Mesenteric fat pad (tissue), 1 donor: ENCODE measurements around the gene SEPTIN7. TPM values are rescaled to one million over a fixed set of nuclear protein-coding genes. Genes with fewer than 3 reads are reported as not detected.
"Not testable (repeated sequence)": the region's sequence is repeated elsewhere in the genome, so short reads cannot be mapped to it uniquely, and the experiment has no call there.

Experiments used
- DNase-seq: peaks from one replicate; pipeline ENCODE4 v3.0.0-alpha.2; 2020; ENCODE audit warnings: low spot score
- long read RNA-seq: library from polyadenylated mRNA; unstranded; transcript quantifications from one replicate; pipeline ENCODE4 v2.0.0, GENCODE V29; 2020
- total RNA-seq: library from RNA; stranded (reverse); fragmentation: NEBNext Ultra II Directional; extraction: Animal tissue kit (Norgen Biotek cat#: 25700); gene quantifications from one replicate; pipeline ENCODE4 v1.2.1, GENCODE V29; 2021
- donor health status: DM: yes; HTN: yes; CAD: no.

SEPTIN7 gene
- 195 TPM for total RNA-seq
- long read RNA-seq, full-length matches to known transcripts, result 177 of 260 reads
- long read RNA-seq, partial matches to known transcripts, result 44 of 260 reads
- long read RNA-seq, other reads (novel, unspliced or antisense), result 39 of 260 reads

DNA sequence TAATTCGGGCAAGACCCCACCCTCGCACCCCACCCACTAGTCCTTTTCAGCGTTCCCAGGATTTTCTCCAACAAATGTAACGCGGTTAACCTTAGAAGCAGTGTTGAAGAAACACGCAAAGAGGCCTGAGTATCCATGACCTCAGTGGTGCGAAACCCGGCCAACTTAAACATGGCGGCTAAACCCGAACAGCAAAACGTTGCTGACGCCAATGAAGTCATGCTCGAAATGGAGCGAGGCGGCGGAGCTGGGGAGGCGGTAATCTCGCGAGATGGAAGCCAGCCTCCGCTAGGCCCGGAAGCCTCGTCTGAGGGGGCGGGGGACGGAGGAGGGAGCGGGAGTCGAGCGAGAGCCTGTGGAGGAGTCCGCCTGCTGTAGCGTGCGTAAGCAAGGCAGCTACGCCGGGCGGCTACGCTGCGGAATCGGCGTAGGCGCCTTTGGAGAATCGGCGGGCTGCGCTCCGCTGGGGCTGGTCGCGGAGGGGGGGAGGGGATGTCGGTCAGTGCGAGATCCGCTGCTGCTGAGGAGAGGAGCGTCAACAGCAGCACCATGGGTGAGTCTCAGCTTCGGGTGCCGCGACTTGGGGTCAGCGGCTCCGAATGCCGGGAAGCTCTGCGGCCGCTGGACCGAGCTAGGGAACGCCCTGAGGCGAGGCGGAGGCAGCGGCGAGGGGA lies at the start of gene SEPTIN7:
Gene SEPTIN7 (plus strand): TSS at position 340 of the 674 bp plus-strand sequence. CDS start 153 bp downstream, at position 493.
- peak; percentile 99 for DNase-seq

DNA sequence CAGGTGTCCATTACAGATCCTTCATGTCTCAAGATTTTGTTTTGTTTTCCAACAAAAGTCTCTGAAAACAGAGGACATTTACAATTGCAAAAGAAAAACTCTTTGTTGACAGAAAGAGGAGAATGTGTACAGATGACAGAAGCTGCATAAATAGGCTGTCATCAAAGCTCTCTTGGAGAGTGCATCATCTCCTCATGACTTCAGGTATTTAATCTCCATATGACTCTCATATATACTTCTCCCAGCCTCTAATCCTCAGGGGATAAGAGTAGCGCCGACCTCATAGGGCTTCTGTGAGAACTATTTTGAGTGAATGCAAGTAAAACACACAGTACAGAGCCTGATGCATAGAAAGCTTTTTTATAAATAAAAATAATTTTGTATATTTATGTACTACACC lies 48.1 kb upstream of the SEPTIN7 start:
- no peak for DNase-seq

DNA sequence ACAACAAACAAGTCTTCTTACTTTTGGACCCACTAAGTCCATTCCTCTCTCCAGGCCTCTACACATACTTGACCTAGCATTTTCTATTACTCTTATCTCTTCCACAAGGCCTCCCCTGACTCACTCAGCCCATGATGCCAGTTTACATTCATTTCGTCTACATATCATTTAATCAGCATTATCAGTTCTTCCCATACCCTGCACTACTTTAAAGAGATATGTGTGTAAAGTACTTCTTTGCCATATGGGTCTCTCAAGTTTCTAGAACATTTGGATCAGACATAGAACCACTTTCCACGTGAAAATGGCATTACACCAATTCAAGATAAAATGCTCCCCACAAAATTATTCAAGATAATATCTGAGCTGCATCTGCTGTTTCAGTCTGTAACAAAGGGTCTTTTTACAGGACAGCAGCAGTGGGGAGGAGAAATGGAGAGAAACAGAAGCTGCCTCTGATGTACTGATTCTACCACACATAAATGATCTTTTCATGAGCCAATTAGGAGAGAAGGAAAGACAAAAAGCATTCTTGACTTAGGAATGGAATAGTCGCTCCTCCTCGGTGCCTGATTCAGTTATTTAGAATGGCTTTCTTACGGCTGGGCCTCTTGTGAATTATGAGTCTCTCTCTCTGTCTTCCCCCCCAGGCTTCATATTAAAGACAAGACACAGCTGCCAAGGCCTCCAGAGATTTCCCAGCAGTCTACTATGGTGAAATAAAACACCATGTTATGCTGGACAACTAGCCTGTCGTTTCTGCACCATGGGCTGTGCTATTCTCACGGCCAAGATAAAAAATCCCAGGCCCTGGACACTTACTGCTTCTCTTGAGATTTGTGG lies 46.9 kb upstream of the SEPTIN7 start:
- DNase-seq, result no peak

DNA sequence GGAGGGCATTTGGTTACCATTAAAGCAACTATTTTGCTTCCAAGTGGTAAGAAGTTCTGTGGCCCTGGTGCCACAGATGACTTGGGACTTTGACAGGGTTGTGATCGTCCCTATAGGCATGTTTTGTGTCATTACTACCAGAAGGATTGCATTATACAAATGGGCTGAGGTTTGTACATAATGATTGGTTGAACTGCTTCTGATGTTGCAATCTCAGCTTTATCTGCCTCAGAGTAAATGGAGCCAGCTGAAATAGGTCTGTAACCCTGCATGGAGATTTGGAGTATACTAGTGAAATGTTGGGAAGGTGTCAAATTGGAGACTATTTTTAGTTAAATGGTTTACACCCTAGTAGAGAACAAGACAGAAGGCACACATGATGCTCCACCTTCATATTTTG lies 46.1 kb upstream of the SEPTIN7 start:
- DNase-seq, result no peak

DNA sequence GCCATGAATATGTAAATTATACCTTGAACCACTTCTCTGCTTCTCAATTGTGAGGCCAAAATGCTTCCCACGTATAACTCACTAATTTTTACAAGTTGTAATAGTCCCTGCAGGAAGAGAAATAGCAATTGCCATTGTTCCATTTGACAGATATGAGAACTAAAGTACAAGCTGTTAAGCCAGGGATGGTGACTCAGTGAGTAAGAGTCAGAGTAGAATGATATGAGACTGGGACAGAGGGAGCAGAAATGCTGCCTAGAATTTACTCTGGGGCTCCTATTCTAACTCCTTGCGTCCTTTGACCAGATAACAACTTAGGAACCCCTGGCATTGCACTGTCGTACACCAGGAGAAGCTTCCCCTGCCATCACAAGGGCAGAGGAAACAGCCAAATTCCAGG lies 45.1 kb upstream of the SEPTIN7 start:
- no peak for DNase-seq

DNA sequence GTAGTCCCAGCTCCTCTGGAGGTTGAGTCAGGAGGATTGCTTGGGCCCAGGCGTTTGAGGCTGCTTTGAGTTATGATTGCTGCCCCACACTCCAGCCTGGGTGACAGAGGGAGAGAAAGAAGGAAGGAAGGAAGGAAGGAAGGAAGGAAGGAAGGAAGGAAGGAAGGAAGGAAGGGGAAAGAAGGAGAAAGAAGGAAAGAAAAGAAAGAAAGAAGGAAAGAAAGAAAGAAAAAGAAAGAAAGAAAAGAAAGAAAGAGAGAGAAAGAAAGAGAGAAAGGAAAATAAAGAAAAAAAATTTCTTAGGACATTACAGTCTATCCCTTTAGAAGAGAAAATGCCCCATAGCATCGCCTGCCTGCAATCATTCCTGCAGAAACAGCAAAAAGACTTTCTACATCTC lies 44.4 kb upstream of the SEPTIN7 start:
- DNase-seq, result not testable (repeated sequence)

DNA sequence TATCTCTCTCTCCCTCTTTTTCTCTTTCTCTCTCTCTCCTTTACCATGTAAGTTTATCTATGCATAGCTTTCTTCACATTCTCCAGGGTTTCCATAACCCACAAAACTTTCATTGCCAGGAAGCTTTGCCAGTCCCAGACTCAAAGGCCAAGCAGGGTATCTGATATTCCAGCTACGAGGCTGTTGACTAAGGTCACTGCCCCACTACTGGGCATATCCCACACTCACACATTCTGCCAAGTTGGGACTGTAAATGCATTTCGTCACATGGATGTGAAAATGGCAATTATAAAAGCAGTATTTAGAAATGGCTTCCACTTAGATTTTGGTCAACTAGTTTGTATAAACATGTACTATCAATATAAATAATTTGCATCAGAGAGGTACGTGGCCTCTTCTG lies 43.3 kb upstream of the SEPTIN7 start:
- no peak for DNase-seq

DNA sequence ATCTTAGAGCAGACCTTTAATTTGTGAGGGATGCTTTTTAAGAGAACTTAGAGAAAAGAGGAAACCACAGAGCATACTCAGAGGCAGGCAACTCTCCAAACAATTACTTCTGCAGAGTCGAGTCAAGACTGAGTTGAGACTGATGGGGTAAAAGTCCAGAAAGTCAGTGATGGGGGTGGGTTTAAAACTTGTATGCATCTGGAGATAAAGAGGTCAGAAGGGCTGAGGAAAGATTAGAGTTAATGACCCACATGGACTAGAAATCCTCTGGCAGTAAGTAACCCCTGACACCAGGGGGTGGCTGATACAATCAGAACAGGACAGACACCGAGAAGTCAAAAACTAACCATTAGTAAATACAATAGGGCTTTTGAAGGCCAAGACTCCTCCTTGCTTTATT lies 42.4 kb upstream of the SEPTIN7 start:
- DNase-seq, result no peak

DNA sequence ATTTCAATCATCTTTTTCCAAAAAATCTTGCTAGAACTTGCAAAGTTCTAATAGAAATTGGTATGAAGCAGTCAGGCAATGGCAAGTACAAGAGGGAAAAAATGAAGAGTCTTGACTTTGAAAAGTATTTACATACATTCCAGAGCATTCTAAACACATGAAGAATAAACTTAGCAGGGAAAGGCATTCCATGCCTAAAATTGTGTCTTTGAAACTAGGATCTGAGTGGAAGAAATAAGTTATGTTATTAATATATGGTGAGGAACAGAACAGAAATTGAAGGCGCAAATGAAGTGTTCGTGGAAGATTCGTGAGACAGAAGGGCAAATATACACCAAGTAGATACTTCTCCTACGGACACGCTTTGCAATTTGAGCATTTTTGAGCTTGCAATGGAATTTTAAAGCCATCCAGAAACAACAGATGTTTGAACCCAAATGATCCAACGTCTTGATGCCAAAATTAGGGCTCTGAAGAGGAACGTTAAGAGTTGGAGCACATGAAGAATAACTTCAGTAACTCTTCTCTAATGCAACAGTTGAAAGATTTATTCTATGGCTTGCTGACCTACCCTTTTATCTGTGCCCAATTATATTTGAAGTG lies 40.6 kb upstream of the SEPTIN7 start:
- no peak for DNase-seq

DNA sequence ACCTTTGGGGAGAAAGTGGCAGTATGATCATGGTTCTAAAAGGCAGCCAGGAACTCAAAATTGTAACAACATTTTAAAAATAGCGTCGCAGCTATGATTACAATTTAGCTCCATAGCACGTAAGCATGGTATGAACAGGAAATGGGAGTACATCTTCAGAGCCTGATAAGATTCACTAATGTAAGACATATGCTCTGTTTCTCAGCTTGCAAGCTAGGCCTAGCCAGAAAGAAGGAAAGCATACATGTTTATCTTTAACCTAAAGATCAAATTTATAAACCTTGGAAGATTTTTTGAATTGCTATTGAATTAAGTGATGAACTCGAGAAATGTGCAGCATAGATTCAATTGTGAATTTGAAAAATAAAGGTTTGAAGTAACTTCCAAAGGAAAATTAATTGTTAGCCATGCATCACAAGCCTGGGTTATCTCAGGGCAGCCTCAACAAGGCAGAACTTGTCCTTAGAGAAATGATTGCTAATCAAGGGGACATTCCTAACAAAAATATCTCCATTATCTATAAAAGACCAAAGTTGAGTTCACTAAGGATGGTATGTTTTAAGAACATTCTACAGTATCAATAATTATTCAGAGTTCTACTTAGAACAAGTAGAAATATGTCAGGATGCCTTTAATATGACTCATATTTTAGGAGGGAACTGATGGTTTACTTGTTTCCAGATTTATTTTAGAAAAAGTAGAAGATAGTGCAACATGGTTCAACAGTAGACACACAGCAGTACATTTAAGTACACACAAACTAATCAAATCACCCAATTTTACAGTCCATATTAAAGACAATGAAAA lies 38.8 kb upstream of the SEPTIN7 start:
- DNase-seq, result no peak

DNA sequence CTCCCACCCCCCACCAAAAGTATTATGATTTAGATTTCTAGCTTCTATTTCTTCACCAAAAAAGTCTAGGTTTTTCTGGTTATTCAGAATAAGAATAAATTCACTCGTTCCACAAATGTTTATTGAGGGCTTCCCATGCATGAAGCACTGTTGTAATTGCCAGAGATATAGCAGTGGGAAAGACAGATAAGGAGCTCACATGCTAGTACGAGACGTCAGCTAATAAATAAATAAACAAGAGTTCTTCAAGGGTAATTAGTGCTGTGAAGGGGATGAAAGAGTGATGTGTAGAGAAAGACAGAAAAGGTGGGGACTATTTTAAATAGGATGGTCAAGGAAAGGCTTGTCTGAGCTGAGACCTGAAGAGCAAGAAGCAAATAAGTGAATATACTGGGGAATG lies 38.1 kb upstream of the SEPTIN7 start:
- DNase-seq, result no peak

DNA sequence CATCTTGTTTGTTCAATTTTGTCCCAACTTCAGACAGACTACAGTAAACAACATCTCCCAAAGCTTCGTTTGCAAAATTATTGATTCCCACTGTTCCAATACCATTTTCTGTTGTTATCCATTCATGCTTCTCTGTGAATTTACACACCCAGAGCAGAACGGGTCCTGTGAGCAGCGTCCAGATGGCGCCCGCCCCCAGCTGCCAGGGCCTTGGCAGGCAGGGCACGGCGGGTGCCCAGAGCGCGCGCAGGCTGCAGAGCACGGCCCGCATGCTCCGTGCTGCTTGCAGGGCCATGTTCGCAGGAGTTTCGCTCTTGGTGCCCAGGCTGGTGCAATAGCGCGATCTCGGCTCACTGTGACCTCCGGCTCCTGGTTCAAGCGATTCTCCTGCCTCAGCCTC lies 32.5 kb upstream of the SEPTIN7 start:
- no peak for DNase-seq

DNA sequence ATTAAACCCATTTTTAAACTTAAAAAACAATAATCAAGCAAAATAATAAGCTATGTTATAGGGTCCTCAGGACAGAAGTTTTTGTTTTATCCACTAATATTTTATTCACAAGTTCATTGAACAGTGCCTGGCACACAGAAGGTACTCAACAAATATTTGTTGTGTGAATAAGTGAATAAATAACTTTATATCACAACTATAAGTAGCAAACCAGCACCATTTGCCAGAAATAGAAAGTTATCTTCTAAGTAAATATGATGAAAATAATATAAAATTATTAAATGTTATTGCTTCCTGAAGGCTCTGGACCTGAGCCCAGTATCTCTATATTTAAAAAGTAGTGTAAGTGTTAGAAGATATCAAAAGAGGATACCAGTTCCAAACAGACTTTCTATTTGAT lies 29.1 kb upstream of the SEPTIN7 start:
- no peak for DNase-seq

DNA sequence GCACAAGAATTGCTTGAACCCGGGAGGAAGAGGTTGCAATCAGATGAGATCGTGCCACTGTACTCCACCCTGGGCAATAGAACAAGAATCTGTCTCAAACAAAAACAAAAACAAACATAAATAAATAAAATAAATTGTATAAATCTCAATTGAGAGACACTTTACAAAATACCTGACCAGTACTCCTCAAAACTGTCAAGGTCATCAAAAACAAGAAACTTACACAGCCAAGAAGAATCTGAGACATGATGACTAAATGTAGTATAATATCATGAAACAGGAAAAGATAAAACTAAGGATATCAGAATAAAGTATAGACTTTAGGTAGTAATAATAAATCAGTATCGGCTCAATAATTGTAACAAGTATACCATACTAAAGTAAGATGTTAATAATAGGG lies 26.9 kb upstream of the SEPTIN7 start:
- DNase-seq, result no peak

DNA sequence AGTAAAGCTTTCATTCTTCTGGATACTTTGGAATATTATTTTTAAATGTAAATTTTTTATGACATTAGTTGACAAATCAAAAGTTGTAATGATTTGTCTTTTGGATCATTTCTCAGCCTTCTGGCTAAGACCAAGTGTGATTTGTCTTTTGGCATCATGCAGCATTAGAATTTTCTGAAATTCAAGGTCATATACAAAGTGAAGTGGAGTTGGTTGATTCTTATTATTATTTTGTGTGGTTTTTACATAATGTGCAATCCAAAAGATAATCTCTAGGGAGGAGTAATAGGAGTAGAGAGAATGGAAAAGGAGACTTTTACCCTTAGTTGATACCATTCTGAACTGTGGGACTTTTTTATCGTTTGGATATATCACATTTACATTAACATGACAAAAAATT lies 24.2 kb upstream of the SEPTIN7 start:
- DNase-seq, result no peak

DNA sequence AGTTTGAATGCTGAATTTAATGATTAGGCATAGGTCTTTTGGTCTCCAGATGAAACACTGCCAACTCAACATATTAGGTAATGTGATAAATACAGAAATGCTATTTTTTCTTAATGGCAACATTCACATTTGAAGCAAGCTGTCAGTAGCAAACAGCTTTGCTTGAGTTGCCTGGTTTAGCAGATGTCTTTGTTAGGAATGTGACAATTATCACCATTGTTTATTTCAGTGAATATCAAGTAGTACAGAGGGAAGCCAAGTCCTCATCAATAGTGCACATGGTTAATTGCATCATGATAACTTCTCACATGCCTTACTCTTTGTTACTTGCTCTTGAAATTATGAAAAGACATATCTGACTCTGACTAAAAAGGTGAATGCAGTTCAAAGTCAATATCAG lies 23.7 kb upstream of the SEPTIN7 start:
- no peak for DNase-seq

DNA sequence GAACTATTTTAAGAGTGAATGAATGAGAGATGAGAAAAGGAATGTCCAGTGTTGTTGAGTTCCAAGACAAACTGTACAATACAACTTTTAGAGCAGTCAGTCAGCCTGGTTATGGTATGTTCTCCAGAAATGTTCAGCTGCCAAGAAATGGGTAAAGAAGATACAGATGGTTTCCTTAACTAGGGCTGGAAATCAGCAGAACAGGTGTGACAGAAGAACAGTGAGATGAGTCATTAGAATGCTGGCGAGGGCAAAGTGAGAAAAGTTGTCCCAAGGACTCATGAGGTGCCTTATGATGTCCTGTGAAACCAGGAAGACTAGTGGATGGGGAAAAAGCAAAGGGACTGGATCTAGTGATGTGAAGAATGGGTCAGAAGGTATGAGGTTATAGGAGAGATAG lies 20.8 kb upstream of the SEPTIN7 start:
- no peak for DNase-seq

DNA sequence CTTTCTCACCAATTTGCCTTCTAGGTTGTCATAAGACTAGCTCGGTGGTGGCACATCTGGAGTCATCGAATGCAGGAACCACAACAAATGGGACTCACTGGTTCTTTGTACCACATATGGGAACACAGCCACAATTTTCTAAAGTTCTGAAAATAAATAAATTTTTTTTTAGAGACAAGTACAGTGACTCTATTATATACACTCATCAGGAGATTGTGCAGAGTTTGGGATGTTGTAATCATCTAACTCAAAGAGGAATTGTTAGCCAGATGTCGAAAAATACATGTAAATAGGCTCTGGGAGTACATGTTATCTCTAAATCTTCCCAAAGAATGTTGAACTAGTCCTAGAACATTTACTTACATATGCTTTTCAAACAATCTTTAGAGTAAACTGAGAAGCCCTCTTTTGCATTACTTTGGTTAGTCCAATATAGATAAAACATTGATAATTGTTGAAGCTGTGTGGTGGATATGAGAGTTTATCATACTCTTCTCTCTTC lies 19.6 kb upstream of the SEPTIN7 start:
- DNase-seq, result no peak

DNA sequence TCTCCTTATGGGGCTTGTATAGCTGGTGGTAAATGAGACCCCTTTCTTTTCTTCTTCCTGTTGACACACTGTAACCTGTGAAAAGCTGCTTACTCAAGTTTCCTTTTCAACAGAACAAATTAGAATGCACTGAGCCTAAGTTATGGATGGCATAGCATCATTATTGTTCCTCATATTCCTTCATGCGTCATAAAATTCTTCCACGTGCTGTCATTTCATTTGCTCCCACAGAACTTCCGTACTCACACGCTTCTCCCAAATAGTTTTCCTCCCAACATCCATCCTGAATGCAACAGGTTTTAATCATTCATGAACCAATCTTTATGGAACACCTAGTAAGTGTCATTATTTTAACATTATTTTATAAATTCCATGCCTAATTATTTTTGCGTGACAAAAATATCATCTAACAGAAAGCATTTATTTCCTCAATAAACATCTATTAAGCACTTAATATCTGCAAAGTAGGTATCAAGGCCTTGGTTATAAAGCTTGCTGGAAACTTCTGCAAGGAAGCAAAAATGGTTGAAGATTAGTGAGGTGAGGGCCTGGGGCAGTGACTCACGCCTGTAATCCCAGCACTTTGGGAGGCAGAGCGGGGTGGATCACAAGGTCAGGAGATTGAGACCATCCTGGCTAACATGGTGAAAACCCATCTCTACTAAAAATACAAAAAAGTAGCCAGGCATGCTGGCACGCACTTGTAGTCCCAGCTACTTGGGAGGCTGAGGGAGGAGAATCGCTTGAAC lies 18.9 kb upstream of the SEPTIN7 start:
- no peak for DNase-seq

DNA sequence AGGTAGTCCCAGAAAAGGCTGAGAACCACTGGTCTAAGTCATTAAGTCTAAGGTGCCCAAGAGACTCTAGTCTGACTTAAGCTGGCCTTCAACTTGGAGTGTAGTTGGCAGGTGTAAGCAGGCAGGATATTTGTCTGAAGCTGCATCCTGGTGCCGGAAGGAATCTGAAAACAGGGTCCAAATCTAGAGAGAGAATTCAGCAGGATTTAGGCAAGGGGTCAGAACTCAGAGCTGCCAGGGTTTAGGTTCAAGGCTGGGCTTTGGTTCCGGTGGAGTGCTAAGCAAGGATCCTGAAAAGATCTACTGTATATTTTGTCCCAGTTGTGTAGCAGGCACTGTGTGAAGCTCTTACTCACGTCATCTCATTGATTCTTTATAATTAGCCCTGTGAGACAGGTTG lies 16.5 kb upstream of the SEPTIN7 start:
- DNase-seq, result no peak
